Endodermal cell (in vitro differentiated cells): ENCODE data around the gene LILRA6. TPM values are rescaled to one million over a fixed set of nuclear protein-coding genes. Genes with fewer than 3 reads are reported as not detected.
"Not testable (repeated sequence)": the region's sequence is repeated elsewhere in the genome, so short reads cannot be mapped to it uniquely, and the experiment has no call there.

Source experiments
- DNase-seq: peaks from one replicate; pipeline ENCODE4 v3.0.0-alpha.2; 2017
- H3K27ac ChIP-seq: 2 replicates; pipeline ENCODE4 v1.5.1; 2013; ENCODE audit warnings: mild to moderate bottlenecking, low read depth, low read length, moderate library complexity
- H3K27me3 ChIP-seq: 2 replicates; pipeline ENCODE4 v1.6.1; 2013; ENCODE audit warnings: mild to moderate bottlenecking, low read length, moderate library complexity; ENCODE audit not compliant: insufficient read depth, control insufficient read depth, poor library complexity, severe bottlenecking
- H3K36me3 ChIP-seq: 2 replicates; pipeline ENCODE4 v1.7.0; 2013; ENCODE audit warnings: mild to moderate bottlenecking, low read length, moderate library complexity; ENCODE audit not compliant: control insufficient read depth, insufficient read depth
- H3K4me1 ChIP-seq: one replicate; pipeline ENCODE4 v1.7.0; 2013; ENCODE audit warnings: low read length; ENCODE audit not compliant: control insufficient read depth, insufficient read depth
- H3K4me3 ChIP-seq: 2 replicates; pipeline ENCODE4 v1.5.1; 2013; ENCODE audit warnings: mild to moderate bottlenecking, low read length, moderate library complexity
- H3K9ac ChIP-seq: 2 replicates; pipeline ENCODE4 v1.6.1; 2013; ENCODE audit warnings: mild to moderate bottlenecking, low read length, moderate library complexity; ENCODE audit not compliant: poor library complexity, severe bottlenecking; ENCODE audit errors: extremely low read depth
- H3K9me3 ChIP-seq: 2 replicates; pipeline ENCODE4 v1.6.1; 2013; ENCODE audit warnings: mild to moderate bottlenecking, low read length, moderate library complexity; ENCODE audit not compliant: control insufficient read depth
- H3K27ac Mint-ChIP-seq: 2 replicates; pipeline ENCODE4 v1.8.0; 2020; ENCODE audit warnings: mixed read lengths
- H3K27me3 Mint-ChIP-seq: 2 replicates; pipeline ENCODE4 v1.8.0; 2021; ENCODE audit warnings: mild to moderate bottlenecking, mixed read lengths; ENCODE audit not compliant: insufficient read depth
- H3K36me3 Mint-ChIP-seq: 2 replicates; pipeline ENCODE4 v1.8.0; 2020; ENCODE audit warnings: low read depth, mixed read lengths
- H3K4me1 Mint-ChIP-seq: 2 replicates; pipeline ENCODE4 v1.8.0; 2020; ENCODE audit warnings: mixed read lengths
- H3K4me3 Mint-ChIP-seq: 2 replicates; pipeline ENCODE4 v1.8.0; 2020; ENCODE audit warnings: mild to moderate bottlenecking, moderate library complexity, mixed read lengths
- H3K9me3 Mint-ChIP-seq: 2 replicates; pipeline ENCODE4 v1.8.0; 2020; ENCODE audit warnings: mild to moderate bottlenecking, mixed read lengths
- WGBS, 2 experiments: methylation state at CpG; one replicate each; pipeline versions ENCODE4 v1.1.5 to v1.1.7; 2013; ENCODE audit warnings: missing lambda C conversion rate in 2 of 2, mixed read lengths in 1 of 2; ENCODE audit not compliant: insufficient coverage in 1 of 2, insufficient read length in 1 of 2; 5-methylcytosine and 5-hydroxymethylcytosine counted together
- total RNA-seq, 2 donors: library from RNA; stranded (reverse); fragmentation: NEBNext Ultra II Directional in 1 of 2; extraction: Animal tissue kit (Norgen Biotek cat#: 25700) in 1 of 2; gene quantifications; 2 replicates in 1 of 2; 3 replicates in 1 of 2; pipeline ENCODE4 v1.2.1, GENCODE V29; 2021
- TF ChIP-seq, protein P1 (sequence below): fragments of 200-600 bp; sonication (generic); conservative IDR thresholded peaks from 2 replicates; pipeline ENCODE4 v1.5.0; 2021; ENCODE audit warnings: antibody characterized with exemption, mild to moderate bottlenecking

LILRA6 gene
- total RNA-seq, 2 donors from 2014 or later = not detected

DNA sequence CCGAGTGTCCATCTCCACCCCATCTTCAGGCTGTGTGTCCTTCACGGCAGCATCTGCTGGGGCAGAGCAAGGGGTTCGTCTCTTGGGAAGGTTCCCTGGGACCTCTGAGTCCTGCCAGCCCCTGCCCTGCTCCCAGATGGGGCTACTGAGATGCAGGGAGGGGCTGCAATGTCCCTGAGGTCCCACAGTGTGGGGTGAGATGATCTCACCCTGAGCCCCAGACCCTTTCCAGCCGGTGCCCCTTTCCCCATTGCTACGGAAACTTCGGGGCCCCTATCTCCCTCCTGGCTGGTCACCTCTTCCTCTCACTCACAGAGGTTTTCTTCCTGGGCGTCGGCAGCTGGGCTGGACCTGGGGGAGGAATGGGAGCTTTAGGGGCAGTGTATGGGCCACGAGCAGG lies 33.4 kb upstream of the LILRA6 start:
- H3K4me1 Mint-ChIP-seq = no peaks in the 10 kb centered on the region
- no peaks in the 10 kb centered on the region for H3K9me3 ChIP-seq
- no peaks in the 10 kb centered on the region for H3K4me1 ChIP-seq
- H3K9me3 Mint-ChIP-seq = no peaks in the 10 kb centered on the region
- no peaks in the 10 kb centered on the region for H3K36me3 ChIP-seq
- 91% methylated on average over 6 of the region's 9 CpGs; no CpG with 5 or more reads in 1 of the 2 experiments for WGBS, 2 experiments
- H3K9ac ChIP-seq = no peak overlapping the region
- no peak overlapping the region for H3K27ac ChIP-seq
- H3K4me3 Mint-ChIP-seq = no peak overlapping the region
- no peaks in the 10 kb centered on the region for H3K27me3 ChIP-seq
- no peak overlapping the region for H3K4me3 ChIP-seq
- H3K27me3 Mint-ChIP-seq = peaks cover 24% of the 10 kb centered on the region
- no peaks in the 10 kb centered on the region for H3K36me3 Mint-ChIP-seq
- H3K27ac Mint-ChIP-seq = no peak overlapping the region
- TF ChIP-seq, protein P1, sequence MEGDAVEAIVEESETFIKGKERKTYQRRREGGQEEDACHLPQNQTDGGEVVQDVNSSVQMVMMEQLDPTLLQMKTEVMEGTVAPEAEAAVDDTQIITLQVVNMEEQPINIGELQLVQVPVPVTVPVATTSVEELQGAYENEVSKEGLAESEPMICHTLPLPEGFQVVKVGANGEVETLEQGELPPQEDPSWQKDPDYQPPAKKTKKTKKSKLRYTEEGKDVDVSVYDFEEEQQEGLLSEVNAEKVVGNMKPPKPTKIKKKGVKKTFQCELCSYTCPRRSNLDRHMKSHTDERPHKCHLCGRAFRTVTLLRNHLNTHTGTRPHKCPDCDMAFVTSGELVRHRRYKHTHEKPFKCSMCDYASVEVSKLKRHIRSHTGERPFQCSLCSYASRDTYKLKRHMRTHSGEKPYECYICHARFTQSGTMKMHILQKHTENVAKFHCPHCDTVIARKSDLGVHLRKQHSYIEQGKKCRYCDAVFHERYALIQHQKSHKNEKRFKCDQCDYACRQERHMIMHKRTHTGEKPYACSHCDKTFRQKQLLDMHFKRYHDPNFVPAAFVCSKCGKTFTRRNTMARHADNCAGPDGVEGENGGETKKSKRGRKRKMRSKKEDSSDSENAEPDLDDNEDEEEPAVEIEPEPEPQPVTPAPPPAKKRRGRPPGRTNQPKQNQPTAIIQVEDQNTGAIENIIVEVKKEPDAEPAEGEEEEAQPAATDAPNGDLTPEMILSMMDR = no peak
- DNase-seq = no peak

DNA sequence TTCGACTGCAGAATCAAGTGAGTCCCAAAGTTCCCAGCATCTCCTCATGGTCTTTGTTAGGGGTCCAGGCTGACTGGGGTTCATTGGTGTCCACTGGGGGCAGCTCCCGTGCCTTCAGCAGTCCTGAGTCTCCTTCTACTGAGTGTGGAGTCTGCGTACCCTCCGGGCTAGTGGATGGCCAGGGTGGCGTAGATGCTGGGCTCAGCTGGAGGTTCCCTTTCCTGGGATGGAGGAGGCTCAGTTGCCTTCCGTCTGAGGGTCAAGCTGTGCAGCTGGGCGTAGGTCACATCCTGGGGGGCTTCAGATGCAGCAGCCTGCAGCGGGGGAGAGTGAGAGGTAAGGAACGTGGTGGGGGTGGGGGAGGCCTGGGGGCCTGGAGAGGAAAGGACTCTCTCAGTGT lies 31.9 kb upstream of the LILRA6 start:
- not testable (repeated sequence) for H3K4me1 ChIP-seq, H3K27ac ChIP-seq, H3K4me1 Mint-ChIP-seq, H3K27ac Mint-ChIP-seq, H3K4me3 Mint-ChIP-seq, H3K36me3 Mint-ChIP-seq, H3K9me3 Mint-ChIP-seq, H3K4me3 ChIP-seq, H3K9ac ChIP-seq, H3K27me3 ChIP-seq, H3K36me3 ChIP-seq, H3K9me3 ChIP-seq
- WGBS, 2 experiments = 84 to 100% methylated on average over 1 to 9 of the region's 9 CpGs
- H3K27me3 Mint-ChIP-seq = peaks cover 18% of the 10 kb centered on the region
- DNase-seq = peak; percentile 37

DNA sequence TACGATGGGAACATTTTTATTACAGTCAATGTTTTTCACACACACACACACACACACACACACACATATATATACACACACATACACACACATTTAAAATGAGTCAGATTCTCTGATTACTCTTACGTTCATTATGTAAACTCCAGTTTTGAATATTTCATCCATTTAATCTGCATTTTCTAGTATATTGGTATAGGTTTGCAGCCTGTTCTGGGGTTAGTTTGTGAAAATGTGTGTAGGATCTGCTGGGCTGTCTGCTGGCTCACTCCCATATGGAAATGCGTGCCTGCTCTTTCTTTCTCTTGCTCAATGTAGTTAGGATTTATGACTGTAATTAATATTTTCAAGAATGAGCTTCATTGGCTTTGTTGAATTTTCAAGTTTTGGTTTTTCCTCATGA lies 31.2 kb upstream of the LILRA6 start:
- H3K27ac ChIP-seq = no peak overlapping the region
- no peaks in the 10 kb centered on the region for H3K4me1 Mint-ChIP-seq
- no peaks in the 10 kb centered on the region for H3K4me1 ChIP-seq
- H3K9ac ChIP-seq = no peak overlapping the region
- H3K27me3 ChIP-seq = peaks cover 10% of the 10 kb centered on the region
- no peak overlapping the region for H3K4me3 ChIP-seq
- H3K4me3 Mint-ChIP-seq = no peak overlapping the region
- H3K9me3 ChIP-seq = no peaks in the 10 kb centered on the region
- TF ChIP-seq, protein P1 = no peak
- H3K36me3 Mint-ChIP-seq = no peaks in the 10 kb centered on the region
- 100% methylated on average over 1 to 2 of the region's 3 CpGs for WGBS, 2 experiments
- no peak for DNase-seq
- H3K27ac Mint-ChIP-seq = no peak overlapping the region
- H3K27me3 Mint-ChIP-seq = peaks cover 14% of the 10 kb centered on the region
- H3K9me3 Mint-ChIP-seq = no peaks in the 10 kb centered on the region
- H3K36me3 ChIP-seq = no peaks in the 10 kb centered on the region

DNA sequence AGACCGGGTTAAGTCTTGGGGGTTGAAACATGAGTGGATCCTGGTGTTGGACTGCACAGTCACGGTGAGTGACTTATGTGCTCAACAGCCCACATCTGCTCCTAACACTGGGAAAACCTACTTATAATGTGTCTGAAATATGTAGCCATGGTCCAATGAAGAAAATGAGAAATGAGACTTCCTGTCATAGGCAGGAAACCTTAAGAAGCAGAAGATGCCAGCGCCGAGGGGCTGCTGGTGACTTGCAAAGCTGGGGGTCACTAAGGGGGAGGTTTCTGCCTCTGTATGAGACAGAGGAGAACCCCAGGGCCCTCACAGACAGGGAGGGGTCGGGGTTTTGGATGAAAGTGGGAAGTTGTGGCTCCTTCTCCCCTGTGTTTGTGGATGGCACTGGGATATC lies 29.6 kb upstream of the LILRA6 start:
- H3K4me1 Mint-ChIP-seq, H3K4me3 ChIP-seq, DNase-seq, H3K9me3 Mint-ChIP-seq, H3K27ac Mint-ChIP-seq, H3K9me3 ChIP-seq, H3K36me3 ChIP-seq, H3K4me1 ChIP-seq, H3K36me3 Mint-ChIP-seq, H3K9ac ChIP-seq, H3K4me3 Mint-ChIP-seq, H3K27ac ChIP-seq: not testable (repeated sequence)
- peaks cover 23% of the 10 kb centered on the region for H3K27me3 Mint-ChIP-seq
- peaks cover 22% of the 10 kb centered on the region for H3K27me3 ChIP-seq
- 86 to 100% methylated on average over 2 to 5 of the region's 5 CpGs for WGBS, 2 experiments

DNA sequence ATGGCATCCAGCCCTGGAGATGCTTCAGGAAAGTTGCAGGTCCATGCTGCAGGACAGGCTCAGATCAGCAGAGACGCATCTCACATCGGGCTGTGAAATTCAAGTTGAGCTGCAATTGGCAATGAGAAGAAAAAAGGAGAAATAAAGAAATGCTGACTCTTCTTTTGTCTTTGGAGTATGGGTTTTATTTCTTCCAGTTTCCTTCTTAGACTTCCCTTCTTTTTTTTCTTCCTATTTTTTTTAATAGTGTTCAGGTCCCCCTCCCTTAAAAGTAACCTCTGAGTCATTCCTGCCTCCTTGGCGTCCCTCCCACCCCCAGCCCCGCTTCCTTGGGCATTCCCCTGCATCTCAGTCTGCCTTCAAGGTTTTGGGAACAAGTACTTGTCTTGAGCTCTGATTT lies 29.0 kb upstream of the LILRA6 start:
- 77% methylated on average over 3 of the region's 4 CpGs; no CpG with 5 or more reads in 1 of the 2 experiments for WGBS, 2 experiments
- H3K9me3 Mint-ChIP-seq, H3K27ac Mint-ChIP-seq, H3K4me1 Mint-ChIP-seq, H3K27ac ChIP-seq, H3K4me1 ChIP-seq, H3K4me3 Mint-ChIP-seq, H3K9ac ChIP-seq, H3K4me3 ChIP-seq, H3K36me3 ChIP-seq, DNase-seq, H3K36me3 Mint-ChIP-seq, H3K9me3 ChIP-seq: not testable (repeated sequence)
- H3K27me3 ChIP-seq = peaks cover 22% of the 10 kb centered on the region
- peaks cover 23% of the 10 kb centered on the region for H3K27me3 Mint-ChIP-seq
